ENCODE measurements around the gene CHRNB4. TPM values are rescaled to one million over a fixed set of nuclear protein-coding genes. Genes with fewer than 3 reads are reported as not detected.

CHRNB4 gene
- total and polyA plus RNA-seq, 4 donors: not detected

DNA sequence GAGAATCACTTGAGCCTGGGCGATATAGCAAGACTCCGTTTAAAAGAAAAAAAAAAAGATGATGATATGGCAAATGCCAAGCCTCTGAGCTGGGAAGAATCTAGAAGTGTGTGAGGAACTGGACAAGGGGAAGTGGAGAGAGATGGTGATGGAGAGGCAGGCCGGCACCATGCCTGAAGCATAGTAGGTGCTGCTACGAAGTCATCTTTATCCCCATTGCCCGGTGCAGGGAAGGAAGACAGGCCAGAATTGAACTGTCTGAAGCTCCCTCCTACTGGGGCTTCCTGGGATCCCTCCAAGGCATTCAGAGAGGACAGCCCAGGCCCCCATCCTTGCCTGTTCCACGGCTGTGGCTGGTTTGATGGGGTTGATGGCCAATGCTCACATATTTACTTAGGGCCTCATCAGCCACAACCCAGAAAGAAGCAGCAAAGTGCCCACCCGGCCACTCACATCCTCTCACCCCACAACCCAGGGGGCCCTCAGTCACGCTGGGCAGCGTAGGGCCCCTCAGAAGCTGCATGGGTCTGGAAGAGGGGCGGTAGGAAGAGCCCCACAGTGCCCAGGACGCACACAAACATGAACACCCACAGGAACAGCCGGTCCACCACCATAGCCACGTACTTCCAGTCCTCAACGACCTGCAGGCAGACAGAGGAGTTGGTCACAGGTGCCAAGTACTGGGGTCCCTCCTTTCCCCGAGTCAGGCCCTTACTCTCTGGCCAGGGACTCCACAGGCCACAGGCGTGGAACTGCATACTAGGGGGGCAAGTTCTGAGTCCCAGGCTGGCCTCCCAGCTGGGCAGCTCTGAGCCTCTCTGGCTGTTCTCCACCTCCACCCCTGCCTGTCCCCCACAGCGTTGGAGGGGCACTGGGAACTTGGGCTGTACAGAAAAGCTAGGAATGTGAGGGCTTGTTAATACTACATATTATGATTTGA, 16.1 kb downstream of the CHRNB4 start:
- H3K9ac ChIP-seq (ENCODE audit: low read depth in 1 of 2, low read length in 2 of 2): no peak overlapping the region
- H3K36me3 ChIP-seq (ENCODE audit: control insufficient read depth in 4 of 4, insufficient read depth in 3 of 4, low read depth in 1 of 4, low read length in 3 of 4): no peaks in the 10 kb centered on the region
- no peak for TF ChIP-seq HNF4G (IDR thresholded peaks at IDR 0.05)
- no peak for TF ChIP-seq NR2F2 (IDR thresholded peaks at IDR 0.05)
- no peak for TF ChIP-seq GABPA (IDR thresholded peaks at IDR 0.05 in 1 of 2, conservative IDR thresholded peaks at IDR 0.05 in 1 of 2)
- TF ChIP-seq ZBTB33 (IDR thresholded peaks at IDR 0.05): no peak
- TF ChIP-seq MAX (IDR thresholded peaks at IDR 0.05): no peak
- TF ChIP-seq TAF1 (conservative IDR thresholded peaks at IDR 0.05): no peak
- TF ChIP-seq REST (IDR thresholded peaks at IDR 0.05): no peak
- no peak for TF ChIP-seq YY1 (IDR thresholded peaks at IDR 0.05)
- no peak for TF ChIP-seq RXRA (IDR thresholded peaks at IDR 0.05)
- TF ChIP-seq CTCF (IDR thresholded peaks at IDR 0.05; ENCODE audit: low read depth, low read length, missing input control): no peak
- no peak for TF ChIP-seq HNF4A (conservative IDR thresholded peaks at IDR 0.05)
- TF ChIP-seq FOXA2 (IDR thresholded peaks at IDR 0.05): no peak
- H3K4me1 ChIP-seq (ENCODE audit: control insufficient read depth in 4 of 4, insufficient read depth in 4 of 4, low read length in 3 of 4): peaks cover 0 to 12% (median 3%) of the 10 kb centered on the region in 4 donors
- WGBS: 84% methylated on average over 17 of the region's 17 CpGs
- no peak overlapping the region for H3K4me3 ChIP-seq (ENCODE audit: low read depth in 1 of 3, low read length in 3 of 3)
- no peak for DNase-seq (ENCODE audit: low spot score)
- no peak overlapping the region for H3K27ac ChIP-seq (ENCODE audit: low read depth in 1 of 2, low read length in 2 of 2)
- peaks cover 4 to 15% (median 8%) of the 10 kb centered on the region in 4 donors for H3K27me3 ChIP-seq (ENCODE audit: control insufficient read depth in 4 of 4, insufficient read depth in 4 of 4, low read length in 3 of 4)
- H3K9me3 ChIP-seq (ENCODE audit: control insufficient read depth in 4 of 4, low read length in 3 of 4): no peaks in the 10 kb centered on the region
